Effector memory CD8-positive, alpha-beta T cell (primary cell): ENCODE data around the gene FGFRL1.

Source experiments
- ATAC-seq: fragments of 150-1000 bp; cut with Tn5 transposase; replicated peaks from 2 replicates; pipeline ENCODE4 v1.10.0; 2021; ENCODE audit warnings: mild to moderate bottlenecking, moderate library complexity
- DNase-seq, 3 experiments: peaks; one replicate each; pipeline ENCODE4 v3.0.0; 2021
- H3K27ac Mint-ChIP-seq, 2 donors: one replicate each; pipeline ENCODE4 v1.8.0; 2022; ENCODE audit warnings: mild to moderate bottlenecking in 2 of 2, mixed read lengths in 2 of 2, moderate library complexity in 2 of 2
- H3K27me3 Mint-ChIP-seq, 2 donors: one replicate each; pipeline ENCODE4 v1.8.0; 2022; ENCODE audit warnings: mixed read lengths in 2 of 2
- H3K36me3 Mint-ChIP-seq: one replicate; pipeline ENCODE4 v1.8.0; 2022; ENCODE audit warnings: mild to moderate bottlenecking, moderate library complexity, mixed read lengths; ENCODE audit not compliant: insufficient read depth
- H3K4me1 Mint-ChIP-seq, 2 donors: one replicate each; pipeline ENCODE4 v1.8.0; 2022; ENCODE audit warnings: low read depth in 2 of 2, mixed read lengths in 2 of 2
- H3K4me3 Mint-ChIP-seq, 2 donors: one replicate each; pipeline ENCODE4 v1.8.0; 2022; ENCODE audit warnings: mild to moderate bottlenecking in 2 of 2, mixed read lengths in 2 of 2, moderate library complexity in 2 of 2
- H3K9me3 Mint-ChIP-seq, 2 donors: one replicate each; pipeline ENCODE4 v1.8.0; 2022; ENCODE audit warnings: mixed read lengths in 2 of 2

The FGFRL1 gene

DNA sequence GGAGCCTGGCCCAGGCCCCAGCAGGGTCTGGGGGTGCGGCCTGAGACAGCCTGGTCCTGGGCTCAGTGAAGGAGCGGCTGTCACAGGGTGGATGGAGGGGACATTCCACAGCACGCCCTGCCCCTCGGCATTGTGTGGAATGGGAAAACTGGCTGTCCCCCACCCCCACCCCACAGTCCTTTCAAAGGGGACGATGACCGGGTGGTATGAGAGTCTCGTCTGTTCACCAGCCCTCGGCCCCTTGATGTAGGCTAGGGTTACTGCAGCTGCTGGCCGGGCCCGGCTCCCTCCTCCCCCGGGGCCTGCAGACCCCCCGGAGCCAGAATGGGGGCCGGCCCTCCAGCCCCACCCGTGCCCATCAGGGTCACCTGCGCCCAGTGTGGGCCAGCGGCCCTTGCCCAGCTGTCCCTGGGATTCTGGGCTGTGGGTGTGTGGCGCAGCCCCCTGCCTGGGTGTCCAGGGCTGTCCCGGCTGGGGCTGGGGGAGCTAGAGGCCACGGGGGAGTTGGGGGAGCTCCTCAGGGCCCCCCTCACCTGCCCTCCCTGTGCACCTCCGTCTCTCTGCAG lies 11.7 kb downstream of the FGFRL1 start:
- Mint-ChIP-seq H3K27me3 (no peaks in the 10 kb centered on the region), H3K4me1 (peaks cover 0 to 5% of the 10 kb centered on the region in 2 donors)
- no peak for ATAC-seq

DNA sequence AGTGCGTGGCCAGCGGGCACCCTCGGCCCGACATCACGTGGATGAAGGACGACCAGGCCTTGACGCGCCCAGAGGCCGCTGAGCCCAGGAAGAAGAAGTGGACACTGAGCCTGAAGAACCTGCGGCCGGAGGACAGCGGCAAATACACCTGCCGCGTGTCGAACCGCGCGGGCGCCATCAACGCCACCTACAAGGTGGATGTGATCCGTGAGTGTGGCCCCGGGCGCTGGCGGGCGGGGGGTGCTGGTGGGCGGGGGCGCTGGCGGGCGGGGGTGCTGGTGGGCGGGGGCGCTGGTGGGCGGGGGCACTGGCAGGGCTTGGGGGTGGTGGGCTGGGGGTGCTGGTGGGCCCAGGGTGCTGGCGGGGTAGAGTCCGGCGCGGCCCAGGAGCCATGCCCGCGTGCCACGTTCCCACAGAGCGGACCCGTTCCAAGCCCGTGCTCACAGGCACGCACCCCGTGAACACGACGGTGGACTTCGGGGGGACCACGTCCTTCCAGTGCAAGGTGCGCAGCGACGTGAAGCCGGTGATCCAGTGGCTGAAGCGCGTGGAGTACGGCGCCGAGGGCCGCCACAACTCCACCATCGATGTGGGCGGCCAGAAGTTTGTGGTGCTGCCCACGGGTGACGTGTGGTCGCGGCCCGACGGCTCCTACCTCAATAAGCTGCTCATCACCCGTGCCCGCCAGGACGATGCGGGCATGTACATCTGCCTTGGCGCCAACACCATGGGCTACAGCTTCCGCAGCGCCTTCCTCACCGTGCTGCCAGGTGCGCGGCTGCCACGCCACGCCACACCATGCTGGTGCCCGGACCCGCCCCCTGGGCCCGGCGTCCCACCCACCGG lies 12.7 kb downstream of the FGFRL1 start:
- Mint-ChIP-seq H3K9me3 (no peaks in the 10 kb centered on the region), H3K27ac (no peak overlapping the region), H3K4me3 (no peak overlapping the region), H3K36me3 (peaks cover 21% of the 10 kb centered on the region), H3K4me1 (peaks cover 0 to 5% of the 10 kb centered on the region in 2 donors), H3K27me3 (no peaks in the 10 kb centered on the region)
- DNase-seq (no peak), ATAC-seq (no peak)

More for the DNA sequence above, 11.7 kb downstream of the FGFRL1 start:
- H3K9me3 Mint-ChIP-seq = no peaks in the 10 kb centered on the region
- DNase-seq = no peak
- peaks cover 16% of the 10 kb centered on the region for H3K36me3 Mint-ChIP-seq
- no peak overlapping the region for H3K4me3 Mint-ChIP-seq
- H3K27ac Mint-ChIP-seq = no peak overlapping the region

DNA sequence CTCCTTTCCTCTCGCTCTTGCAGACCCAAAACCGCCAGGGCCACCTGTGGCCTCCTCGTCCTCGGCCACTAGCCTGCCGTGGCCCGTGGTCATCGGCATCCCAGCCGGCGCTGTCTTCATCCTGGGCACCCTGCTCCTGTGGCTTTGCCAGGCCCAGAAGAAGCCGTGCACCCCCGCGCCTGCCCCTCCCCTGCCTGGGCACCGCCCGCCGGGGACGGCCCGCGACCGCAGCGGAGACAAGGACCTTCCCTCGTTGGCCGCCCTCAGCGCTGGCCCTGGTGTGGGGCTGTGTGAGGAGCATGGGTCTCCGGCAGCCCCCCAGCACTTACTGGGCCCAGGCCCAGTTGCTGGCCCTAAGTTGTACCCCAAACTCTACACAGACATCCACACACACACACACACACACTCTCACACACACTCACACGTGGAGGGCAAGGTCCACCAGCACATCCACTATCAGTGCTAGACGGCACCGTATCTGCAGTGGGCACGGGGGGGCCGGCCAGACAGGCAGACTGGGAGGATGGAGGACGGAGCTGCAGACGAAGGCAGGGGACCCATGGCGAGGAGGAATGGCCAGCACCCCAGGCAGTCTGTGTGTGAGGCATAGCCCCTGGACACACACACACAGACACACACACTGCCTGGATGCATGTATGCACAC lies 13.6 kb downstream of the FGFRL1 start:
- no peak overlapping the region for H3K4me3 Mint-ChIP-seq
- DNase-seq (no peak), ATAC-seq (no peak)
- no peak overlapping the region for H3K27ac Mint-ChIP-seq
- H3K4me1 Mint-ChIP-seq = peaks cover 0 to 5% of the 10 kb centered on the region in 2 donors
- no peaks in the 10 kb centered on the region for H3K9me3 Mint-ChIP-seq
- no peaks in the 10 kb centered on the region for H3K27me3 Mint-ChIP-seq
- H3K36me3 Mint-ChIP-seq = peaks cover 25% of the 10 kb centered on the region

DNA sequence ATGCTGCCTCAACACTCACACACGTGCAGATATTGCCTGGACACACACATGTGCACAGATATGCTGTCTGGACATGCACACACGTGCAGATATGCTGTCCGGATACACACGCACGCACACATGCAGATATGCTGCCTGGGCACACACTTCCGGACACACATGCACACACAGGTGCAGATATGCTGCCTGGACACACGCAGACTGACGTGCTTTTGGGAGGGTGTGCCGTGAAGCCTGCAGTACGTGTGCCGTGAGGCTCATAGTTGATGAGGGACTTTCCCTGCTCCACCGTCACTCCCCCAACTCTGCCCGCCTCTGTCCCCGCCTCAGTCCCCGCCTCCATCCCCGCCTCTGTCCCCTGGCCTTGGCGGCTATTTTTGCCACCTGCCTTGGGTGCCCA lies 14.7 kb downstream of the FGFRL1 start:
- Mint-ChIP-seq H3K36me3 (peaks cover 25% of the 10 kb centered on the region), H3K9me3 (no peaks in the 10 kb centered on the region), H3K27ac (peak overlapping the region in 1 of 2 donors; percentile 46), H3K27me3 (no peaks in the 10 kb centered on the region), H3K4me1 (peaks cover 0 to 5% of the 10 kb centered on the region in 2 donors), H3K4me3 (no peak overlapping the region)
- DNase-seq (peak; percentile 28 to 45 (median 34)), ATAC-seq (peak; percentile 79)

DNA sequence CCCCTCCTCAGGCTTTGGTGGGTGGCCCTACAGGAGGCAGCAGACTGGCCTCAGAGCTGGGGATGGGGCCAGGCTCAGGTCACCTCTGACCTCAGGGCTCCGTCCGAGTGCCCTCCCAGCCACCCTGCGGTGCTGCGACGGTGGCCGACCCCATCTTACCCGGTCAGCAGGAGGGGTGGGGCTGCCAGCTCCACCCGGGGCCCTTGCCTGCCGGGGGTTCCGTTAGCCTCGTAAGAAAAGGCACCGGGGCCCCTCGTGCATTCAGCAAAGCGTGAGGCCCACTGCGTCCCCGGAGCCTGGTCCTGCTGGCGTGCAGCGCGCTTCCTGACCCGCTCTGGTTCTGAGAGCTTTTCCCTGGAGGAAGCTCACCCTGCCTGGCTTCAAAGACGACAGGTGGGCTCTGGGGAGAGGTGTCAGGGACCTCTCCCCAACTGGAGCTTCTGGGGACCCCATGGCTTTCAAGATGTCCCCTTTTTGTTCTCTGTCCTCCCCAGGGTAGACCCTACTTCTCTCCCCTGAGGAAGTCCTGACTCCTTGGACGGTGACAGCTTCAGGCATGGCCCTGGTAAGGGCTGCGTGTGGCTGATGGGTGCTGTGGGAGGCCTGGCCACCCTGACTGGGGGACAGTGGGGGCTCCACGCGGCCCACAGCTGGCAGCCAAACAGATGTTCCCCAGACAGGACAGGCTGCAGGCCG lies 15.9 kb downstream of the FGFRL1 start:
- ATAC-seq (no peak), DNase-seq (no peak)
- peaks cover 0 to 6% of the 10 kb centered on the region in 2 donors for H3K27me3 Mint-ChIP-seq
- no peaks in the 10 kb centered on the region for H3K9me3 Mint-ChIP-seq
- H3K4me1 Mint-ChIP-seq = peaks cover 0 to 5% of the 10 kb centered on the region in 2 donors
- H3K4me3 Mint-ChIP-seq = no peak overlapping the region
- no peak overlapping the region for H3K27ac Mint-ChIP-seq
- H3K36me3 Mint-ChIP-seq = peaks cover 25% of the 10 kb centered on the region

DNA sequence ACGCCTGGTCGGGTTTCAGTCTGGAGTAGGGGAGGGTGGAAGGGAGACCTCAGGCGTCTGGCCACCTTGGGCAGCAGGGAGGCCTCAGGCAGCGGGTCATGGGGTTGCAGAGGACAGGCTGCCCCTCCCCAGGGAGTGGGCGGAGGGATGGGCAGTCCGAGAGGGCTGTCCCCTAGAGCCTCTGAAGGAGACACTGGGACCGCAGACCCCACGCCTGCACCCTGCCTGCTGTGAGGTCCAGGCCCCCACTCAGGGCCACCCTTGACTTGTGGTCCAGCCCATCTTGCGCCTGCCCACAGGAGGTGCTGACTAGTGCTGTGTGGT lies 16.5 kb downstream of the FGFRL1 start:
- DNase-seq (no peak), ATAC-seq (no peak)
- Mint-ChIP-seq H3K27me3 (peaks cover 0 to 11% of the 10 kb centered on the region in 2 donors), H3K4me1 (peaks cover 0 to 5% of the 10 kb centered on the region in 2 donors), H3K9me3 (no peaks in the 10 kb centered on the region), H3K36me3 (peaks cover 25% of the 10 kb centered on the region), H3K27ac (no peak overlapping the region), H3K4me3 (no peak overlapping the region)

DNA sequence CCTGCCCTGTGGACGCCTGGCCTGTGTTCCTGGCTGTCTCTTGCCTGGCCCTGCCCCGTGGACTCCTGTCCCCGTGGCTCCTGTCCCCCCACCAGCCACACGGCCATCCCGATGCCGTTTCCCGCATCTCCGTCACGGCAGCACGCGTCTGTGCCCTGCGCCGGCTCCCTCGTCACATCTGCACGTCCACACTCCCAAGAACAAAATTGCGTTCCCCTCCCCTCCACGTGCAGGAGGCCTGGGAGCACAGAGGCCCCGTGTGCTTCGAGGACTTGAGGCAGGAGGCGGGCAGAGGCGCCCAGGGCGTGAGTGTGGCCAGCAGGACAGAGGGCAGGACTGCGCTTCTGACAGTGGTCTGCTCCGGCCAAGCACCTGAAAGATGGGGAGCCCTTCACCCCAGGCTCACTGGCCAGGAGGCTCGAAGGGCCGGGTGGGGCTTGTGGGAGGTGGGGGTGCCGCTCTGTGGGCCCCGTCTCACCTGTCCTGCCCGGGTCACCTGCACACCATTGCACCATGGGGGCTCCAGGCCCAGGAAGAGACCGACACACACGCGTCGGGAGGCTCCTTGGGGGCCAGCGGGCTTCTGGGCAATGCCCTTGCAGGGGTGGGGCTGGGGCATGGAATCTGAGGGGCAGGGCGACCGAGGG lies 17.3 kb downstream of the FGFRL1 start:
- Mint-ChIP-seq H3K36me3 (peaks cover 25% of the 10 kb centered on the region), H3K9me3 (no peaks in the 10 kb centered on the region), H3K4me3 (no peak overlapping the region), H3K27me3 (peaks cover 0 to 19% of the 10 kb centered on the region in 2 donors), H3K27ac (no peak overlapping the region), H3K4me1 (peaks cover 0 to 5% of the 10 kb centered on the region in 2 donors)
- DNase-seq (no peak), ATAC-seq (no peak)

DNA sequence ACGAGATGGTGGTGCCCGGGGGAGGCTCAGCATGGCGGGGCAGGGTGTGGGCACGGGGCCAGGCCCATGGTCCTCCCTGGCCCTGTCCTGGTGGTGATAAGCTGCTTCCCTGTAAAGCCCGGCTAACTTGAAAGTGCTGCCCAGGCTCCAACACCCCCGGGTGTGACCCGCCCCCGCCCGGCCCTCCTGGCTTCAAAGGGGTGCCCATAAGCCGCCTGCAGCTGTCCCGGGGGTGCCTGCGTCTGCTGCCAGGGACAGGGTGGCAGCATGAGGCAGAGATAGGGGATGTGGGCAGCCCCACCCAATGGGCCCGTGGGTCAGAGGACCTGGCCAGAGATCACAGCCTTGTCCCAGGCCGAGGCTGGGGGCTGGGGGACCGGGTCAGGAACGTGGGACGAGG lies 18.1 kb downstream of the FGFRL1 start:
- Mint-ChIP-seq H3K4me1 (peaks cover 0 to 5% of the 10 kb centered on the region in 2 donors), H3K27me3 (peaks cover 0 to 27% of the 10 kb centered on the region in 2 donors), H3K9me3 (no peaks in the 10 kb centered on the region), H3K4me3 (no peak overlapping the region), H3K27ac (no peak overlapping the region), H3K36me3 (peaks cover 25% of the 10 kb centered on the region)
- DNase-seq (no peak), ATAC-seq (no peak)

DNA sequence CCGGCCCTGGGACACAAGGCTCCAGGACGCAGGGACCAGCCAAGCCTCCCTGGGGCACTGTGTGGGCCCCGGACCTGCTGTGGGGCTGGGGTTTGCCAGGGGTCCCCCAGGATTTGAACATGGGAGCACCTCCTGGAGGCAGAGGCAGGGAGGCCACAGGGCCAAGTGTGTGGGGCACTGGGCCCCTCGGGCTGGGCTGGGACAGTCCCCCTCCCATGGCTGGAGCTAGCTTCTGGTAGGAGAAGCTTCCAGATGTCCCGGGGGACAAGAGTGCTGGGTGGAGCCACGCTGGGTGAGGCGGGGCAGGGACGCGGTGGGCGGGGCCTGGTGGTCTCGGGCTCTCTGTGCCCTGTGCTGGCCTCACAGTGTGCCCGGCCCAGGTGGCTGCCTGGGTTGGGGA lies 18.6 kb downstream of the FGFRL1 start:
- Mint-ChIP-seq H3K4me1 (peaks cover 0 to 5% of the 10 kb centered on the region in 2 donors), H3K4me3 (no peak overlapping the region), H3K9me3 (no peaks in the 10 kb centered on the region), H3K27me3 (peaks cover 0 to 28% of the 10 kb centered on the region in 2 donors), H3K27ac (no peak overlapping the region), H3K36me3 (peaks cover 23% of the 10 kb centered on the region)
- ATAC-seq = no peak
- DNase-seq = no peak

DNA sequence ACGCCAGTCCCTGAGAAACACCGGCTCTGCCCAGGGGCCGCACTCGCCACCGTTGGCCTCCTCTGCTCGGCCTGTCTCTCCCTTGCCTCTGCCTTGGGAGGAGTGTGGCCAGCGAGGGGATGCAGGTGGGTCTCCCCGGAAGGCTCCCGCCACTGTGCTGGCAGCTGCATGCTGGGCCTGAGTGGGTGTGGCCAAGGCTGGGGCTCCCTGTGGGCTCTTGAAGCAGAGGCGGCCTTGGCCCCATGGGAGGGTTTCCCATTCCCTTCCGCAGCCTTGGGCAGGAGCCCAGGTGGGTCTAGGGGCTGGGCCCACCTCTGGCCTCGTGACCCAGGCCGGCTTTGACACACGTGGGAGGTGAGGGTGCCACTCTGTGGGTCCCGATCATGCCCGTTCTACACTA lies 19.1 kb downstream of the FGFRL1 start:
- DNase-seq (no peak), ATAC-seq (no peak)
- Mint-ChIP-seq H3K4me3 (no peak overlapping the region), H3K4me1 (peaks cover 0 to 5% of the 10 kb centered on the region in 2 donors), H3K36me3 (peaks cover 19% of the 10 kb centered on the region), H3K27ac (no peak overlapping the region), H3K27me3 (peaks cover 0 to 28% of the 10 kb centered on the region in 2 donors), H3K9me3 (no peaks in the 10 kb centered on the region)

DNA sequence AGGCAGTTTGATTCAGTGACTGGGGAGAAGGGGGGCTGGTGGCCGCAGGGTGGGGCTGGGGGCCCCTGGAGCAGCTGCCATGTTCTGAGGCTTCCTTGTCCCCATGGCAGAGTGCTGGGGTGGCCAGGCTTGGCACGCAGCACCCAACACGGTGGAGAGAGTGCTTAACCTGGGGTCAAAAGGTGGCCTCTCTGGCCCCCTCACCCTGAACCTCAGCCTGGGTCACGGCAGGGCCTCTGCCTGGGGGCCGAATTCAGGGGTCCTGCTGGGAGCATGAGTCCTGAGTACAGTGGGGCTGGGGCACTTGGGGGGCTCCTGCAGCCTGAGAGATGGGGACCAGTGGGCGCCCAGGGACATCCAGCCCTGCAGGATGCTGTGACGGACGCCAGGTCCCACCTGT lies 19.9 kb downstream of the FGFRL1 start:
- ATAC-seq (no peak), DNase-seq (no peak)
- Mint-ChIP-seq H3K36me3 (peaks cover 19% of the 10 kb centered on the region), H3K27me3 (peaks cover 0 to 28% of the 10 kb centered on the region in 2 donors), H3K27ac (no peak overlapping the region), H3K4me1 (peaks cover 0 to under 1% of the 10 kb centered on the region in 2 donors), H3K9me3 (no peaks in the 10 kb centered on the region), H3K4me3 (no peak overlapping the region)

DNA sequence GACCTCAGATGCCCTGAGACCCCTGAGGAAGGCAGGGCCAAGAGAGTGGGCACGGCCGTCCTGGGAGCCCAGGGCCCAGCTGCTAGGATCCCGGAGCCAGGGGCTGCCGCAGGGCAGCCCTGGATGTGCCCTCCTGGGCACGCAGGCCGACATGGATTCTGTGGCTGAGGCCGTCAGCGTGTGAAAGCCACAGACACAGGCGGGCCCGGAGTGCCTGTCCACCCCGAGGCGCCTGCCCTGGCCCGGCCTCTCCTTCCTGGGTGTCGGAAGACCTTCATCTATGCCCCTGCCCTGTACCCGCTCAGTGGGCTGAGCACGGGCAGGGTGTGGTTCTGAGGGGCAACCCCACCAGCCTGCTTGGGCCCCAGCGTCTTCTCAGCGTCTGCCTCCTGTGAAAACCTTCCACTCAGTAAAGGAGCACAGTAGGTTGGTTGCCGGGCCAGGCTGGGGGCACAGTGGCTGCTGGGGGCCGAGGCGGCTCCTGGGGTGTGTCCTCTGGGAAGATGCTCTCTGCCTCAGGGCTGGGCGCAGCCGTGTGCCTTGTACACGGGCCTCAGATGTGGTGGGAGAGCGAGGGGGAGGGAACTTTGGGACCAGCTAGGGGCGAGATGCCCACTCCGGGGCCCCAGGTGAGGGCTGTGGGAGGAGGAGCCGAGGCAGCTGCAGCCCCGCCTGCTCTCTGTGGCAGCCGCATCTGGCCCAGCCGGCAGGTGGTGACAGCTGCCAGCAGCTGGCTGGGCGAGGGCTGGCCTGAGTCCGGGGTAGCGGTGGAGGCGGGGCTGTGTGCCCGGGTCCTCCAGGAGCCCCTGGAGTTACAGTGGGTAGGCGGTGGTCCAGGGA lies 20.8 kb downstream of the FGFRL1 start:
- ATAC-seq = peak; percentile 22
- no peaks in the 10 kb centered on the region for H3K9me3 Mint-ChIP-seq
- H3K36me3 Mint-ChIP-seq = peaks cover 13% of the 10 kb centered on the region

More for the DNA sequence above, 20.8 kb downstream of the FGFRL1 start:
- Mint-ChIP-seq H3K4me3 (no peak overlapping the region), H3K4me1 (no peaks in the 10 kb centered on the region), H3K27ac (no peak overlapping the region), H3K27me3 (peaks cover 0 to 28% of the 10 kb centered on the region in 2 donors)
- no peak for DNase-seq
